ENCODE results near the gene SNAPC2. TPM values are rescaled to one million over a fixed set of nuclear protein-coding genes. Genes with fewer than 3 reads are reported as not detected.

Gene SNAPC2
- total and polyA plus RNA-seq, 2 experiments from 2014 or later, result 33.7 to 47.2 TPM

- Histone ChIP-seq H3K36me3 (ENCODE audit: low read depth) (peaks cover 36% of the 10 kb centered on the region; the same call in 1 of the 2 replicates), H3K4me1 (ENCODE audit: insufficient read depth) (peaks cover 21% of the 10 kb centered on the region), H3K4me2 (ENCODE audit: unreplicated experiment) (no peak overlapping the region), H4K20me1 (ENCODE audit: insufficient read depth) (no peaks in the 10 kb centered on the region), H3K27me3 (replicated peaks; ENCODE audit: insufficient read depth) (no peaks in the 10 kb centered on the region), H3K9ac (no peak overlapping the region), H3K9me3 (ENCODE audit: low read depth) (no peaks in the 10 kb centered on the region), H3K27ac (no peak overlapping the region), H2AFZ (no peak overlapping the region), H3K4me3 (no peak overlapping the region), H3K79me2 (ENCODE audit: insufficient read depth) (0 out of 2 replicates have a peak, but pooled peaks cover 14% of the 10 kb centered on the region), H3F3A (ENCODE audit: insufficient read depth) (peaks cover 27% of the 10 kb centered on the region), H3K9me2 (ENCODE audit: insufficient read depth) (no peaks in the 10 kb centered on the region)
- DNase-seq, result no peak
- WGBS, 2 experiments (ENCODE audit: low coverage in 1 of 2, low lambda C conversion rate in 2 of 2, missing lambda C conversion rate in 2 of 2), result 93 to 94% methylated on average over 26 to 32 of the region's 32 CpGs
- in situ Hi-C loops (cut with MboI), result no loop called here
- TF ChIP-seq EZH2 (IDR thresholded peaks at IDR 0.05; ENCODE audit: insufficient read depth, poor library complexity, severe bottlenecking), result no peak
- TF ChIP-seq EZH2phosphoT487 (IDR thresholded peaks at IDR 0.05; ENCODE audit: insufficient read depth, low read depth), result no peak
Measured at GRCh38 chr19:7932276-7932929, 12.3 kb downstream of the SNAPC2 start.

DNA sequence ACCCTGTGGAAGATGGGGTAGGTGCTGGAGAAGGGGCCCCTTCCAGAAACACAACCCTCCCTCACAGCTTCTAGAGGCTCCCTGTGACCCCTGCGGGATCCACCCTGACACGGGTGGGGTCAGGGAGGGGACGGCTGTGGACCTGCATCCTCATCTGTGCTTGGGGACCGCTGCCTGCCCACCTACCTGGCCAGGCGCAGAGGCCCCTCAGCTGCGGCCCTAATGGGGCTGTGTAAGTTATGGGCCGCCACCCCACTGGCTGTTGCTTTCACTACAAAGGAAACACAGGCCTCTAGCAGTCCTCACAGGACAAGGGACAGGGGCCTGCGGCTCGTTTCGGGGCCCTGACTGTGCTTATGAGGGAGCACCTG, 12.8 kb downstream of the SNAPC2 start:
- Histone ChIP-seq H3K79me2 (ENCODE audit: insufficient read depth) (0 out of 2 replicates have a peak, but pooled peaks cover 19% of the 10 kb centered on the region), H3K4me3 (no peak overlapping the region), H3K4me2 (ENCODE audit: unreplicated experiment) (no peak overlapping the region), H2AFZ (no peak overlapping the region), H4K20me1 (ENCODE audit: insufficient read depth) (no peaks in the 10 kb centered on the region), H3K27ac (no peak overlapping the region), H3K4me1 (ENCODE audit: insufficient read depth) (peaks cover 19% of the 10 kb centered on the region), H3K36me3 (ENCODE audit: low read depth) (peaks cover 40% of the 10 kb centered on the region; the same call in 1 of the 2 replicates), H3K27me3 (replicated peaks; ENCODE audit: insufficient read depth) (no peaks in the 10 kb centered on the region), H3K9ac (no peak overlapping the region), H3K9me3 (ENCODE audit: low read depth) (no peaks in the 10 kb centered on the region), H3K9me2 (ENCODE audit: insufficient read depth) (no peaks in the 10 kb centered on the region), H3F3A (ENCODE audit: insufficient read depth) (peaks cover 27% of the 10 kb centered on the region)
- DNase-seq, result no peak
- 94% methylated on average over 10 of the region's 10 CpGs for WGBS, 2 experiments (ENCODE audit: low coverage in 1 of 2, low lambda C conversion rate in 2 of 2, missing lambda C conversion rate in 2 of 2)
- TF ChIP-seq EZH2 (IDR thresholded peaks at IDR 0.05; ENCODE audit: insufficient read depth, poor library complexity, severe bottlenecking) (no peak), EZH2phosphoT487 (IDR thresholded peaks at IDR 0.05; ENCODE audit: insufficient read depth, low read depth) (no peak)
- in situ Hi-C loops (cut with MboI), result no loop called here

DNA sequence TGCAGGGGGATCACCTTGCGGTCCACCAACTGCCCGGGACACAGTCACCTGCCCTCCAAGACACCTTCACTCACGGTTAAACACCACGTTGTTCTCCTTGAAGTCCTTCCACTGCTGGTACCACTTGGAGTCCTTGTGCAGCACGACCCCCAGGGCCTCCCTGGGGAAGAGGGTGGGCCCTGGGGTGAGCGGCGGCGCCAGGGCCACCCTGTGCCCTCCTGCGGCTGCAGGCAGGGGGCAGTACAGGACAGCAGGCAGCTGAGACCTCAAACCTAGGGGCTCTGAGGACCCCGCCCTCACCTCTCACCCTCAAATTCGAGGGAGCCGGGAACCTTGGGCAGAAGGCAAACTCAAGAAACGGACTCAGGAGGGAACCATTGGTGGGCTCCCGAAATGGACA, 13.3 kb downstream of the SNAPC2 start:
- WGBS, 2 experiments (ENCODE audit: low coverage in 1 of 2, low lambda C conversion rate in 2 of 2, missing lambda C conversion rate in 2 of 2), result 87 to 88% methylated on average over 10 to 14 of the region's 14 CpGs
- no peak for TF ChIP-seq EZH2 (IDR thresholded peaks at IDR 0.05; ENCODE audit: insufficient read depth, poor library complexity, severe bottlenecking)
- TF ChIP-seq EZH2phosphoT487 (IDR thresholded peaks at IDR 0.05; ENCODE audit: insufficient read depth, low read depth), result no peak

GRCh38 chr19:7933828-7934725, 13.9 kb downstream of the SNAPC2 start:
- H2AFZ ChIP-seq, result no peak overlapping the region
- H3K36me3 ChIP-seq (ENCODE audit: low read depth), result peaks cover 51% of the 10 kb centered on the region; the same call in 1 of the 2 replicates
- H3K4me1 ChIP-seq (ENCODE audit: insufficient read depth), result peaks cover 9% of the 10 kb centered on the region
- no peak overlapping the region for H3K4me2 ChIP-seq (ENCODE audit: unreplicated experiment)
- no peaks in the 10 kb centered on the region for H3K9me3 ChIP-seq (ENCODE audit: low read depth)
- peaks cover 30% of the 10 kb centered on the region; the same call in 1 of the 2 replicates for H3K79me2 ChIP-seq (ENCODE audit: insufficient read depth)
- no peak overlapping the region for H3K27ac ChIP-seq
- no peaks in the 10 kb centered on the region for H3K9me2 ChIP-seq (ENCODE audit: insufficient read depth)
- DNase-seq, result no peak
- H3F3A ChIP-seq (ENCODE audit: insufficient read depth), result peaks cover 17% of the 10 kb centered on the region
- H3K4me3 ChIP-seq, result no peak overlapping the region
- no peak overlapping the region for H3K9ac ChIP-seq
- TF ChIP-seq EZH2 (IDR thresholded peaks at IDR 0.05; ENCODE audit: insufficient read depth, poor library complexity, severe bottlenecking) (no peak), EZH2phosphoT487 (IDR thresholded peaks at IDR 0.05; ENCODE audit: insufficient read depth, low read depth) (no peak)
- 87 to 89% methylated on average over 44 to 54 of the region's 55 CpGs for WGBS, 2 experiments (ENCODE audit: low coverage in 1 of 2, low lambda C conversion rate in 2 of 2, missing lambda C conversion rate in 2 of 2)
- no peaks in the 10 kb centered on the region for H3K27me3 ChIP-seq (replicated peaks; ENCODE audit: insufficient read depth)
- in situ Hi-C loops (cut with MboI), result no loop called here
- H4K20me1 ChIP-seq (ENCODE audit: insufficient read depth), result no peaks in the 10 kb centered on the region

More for the DNA sequence above, 13.3 kb downstream of the SNAPC2 start:
- Histone ChIP-seq H3K9ac (no peak overlapping the region), H3K4me1 (ENCODE audit: insufficient read depth) (peaks cover 14% of the 10 kb centered on the region), H3K36me3 (ENCODE audit: low read depth) (peaks cover 45% of the 10 kb centered on the region; the same call in 1 of the 2 replicates), H2AFZ (no peak overlapping the region), H3K79me2 (ENCODE audit: insufficient read depth) (peaks cover 24% of the 10 kb centered on the region; the same call in 1 of the 2 replicates), H3K4me3 (no peak overlapping the region), H4K20me1 (ENCODE audit: insufficient read depth) (no peaks in the 10 kb centered on the region), H3K9me3 (ENCODE audit: low read depth) (no peaks in the 10 kb centered on the region), H3K27ac (no peak overlapping the region), H3F3A (ENCODE audit: insufficient read depth) (peaks cover 22% of the 10 kb centered on the region), H3K4me2 (ENCODE audit: unreplicated experiment) (no peak overlapping the region), H3K9me2 (ENCODE audit: insufficient read depth) (no peaks in the 10 kb centered on the region), H3K27me3 (replicated peaks; ENCODE audit: insufficient read depth) (no peaks in the 10 kb centered on the region)
- no peak for DNase-seq
- in situ Hi-C loops (cut with MboI), result no loop called here
